ENCODE results near the gene CRYL1. TPM values are rescaled to one million over a fixed set of nuclear protein-coding genes. Genes with fewer than 3 reads are reported as not detected.

The CRYL1 gene
- polyA plus RNA-seq (2013, experiment 1 of 2) = 4.4 TPM
- 4.2 TPM for polyA plus RNA-seq (2013, experiment 2 of 2)

GRCh38 chr13:20525601-20526544, at the start of gene CRYL1:
TSS of gene CRYL1 (minus strand) at chr13:20525857. CDS start at chr13:20525794, 63 bp downstream.
- Histone ChIP-seq H3K36me3 (replicated peaks in 1 of 2; ENCODE audit: control insufficient read depth in 2 of 2, insufficient read depth in 2 of 2, low read length in 2 of 2) (no peaks in the 10 kb centered on the region), H2BK5ac (ENCODE audit: low read length) (no peak within 1 kb of the TSS), H2BK120ac (ENCODE audit: low read depth, low read length) (no peak within 1 kb of the TSS), H4K91ac (ENCODE audit: low read depth, low read length, poor library complexity) (no peak within 1 kb of the TSS), H3K27me3 (ENCODE audit: control insufficient read depth in 3 of 3, insufficient read depth in 3 of 3, low read depth in 1 of 3, low read length in 3 of 3) (peaks cover 4 to 44% (median 25%) of the 10 kb centered on the region in 3 experiments), H2BK15ac (ENCODE audit: low read length) (peak within 1 kb of the TSS; percentile 15), H3K4me2 (ENCODE audit: insufficient read depth, low read length, poor library complexity, severe bottlenecking) (peak within 1 kb of the TSS; percentile 100), H4K8ac (ENCODE audit: low read depth, low read length) (no peak within 1 kb of the TSS), H2AFZ (ENCODE audit: low read length) (peak within 1 kb of the TSS; percentile 93), H3K4me3 (ENCODE audit: low read length in 2 of 2) (peak within 1 kb of the TSS; percentile 62 to 85), H3K18ac (ENCODE audit: low read length) (peak within 1 kb of the TSS; percentile 94), H2AK5ac (ENCODE audit: low read depth, low read length) (no peak within 1 kb of the TSS), H3K14ac (ENCODE audit: low read length) (no peak within 1 kb of the TSS), H2BK12ac (ENCODE audit: low read length) (no peak within 1 kb of the TSS), H3K27ac (replicated peaks; ENCODE audit: low read length) (no peak within 1 kb of the TSS), H3K9me3 (replicated peaks in 1 of 2; ENCODE audit: control insufficient read depth in 2 of 2, insufficient read depth in 1 of 2, low read depth in 1 of 2, low read length in 2 of 2) (no peaks in the 10 kb centered on the region), H3K23ac (ENCODE audit: low read depth, low read length, poor library complexity) (peak within 1 kb of the TSS; percentile 5), H3K4ac (ENCODE audit: low read length) (no peak within 1 kb of the TSS), H3K9ac (ENCODE audit: low read depth, low read length, poor library complexity) (peak within 1 kb of the TSS; percentile 87), H3K4me1 (ENCODE audit: control insufficient read depth in 2 of 2, insufficient read depth in 1 of 2, low read depth in 1 of 2, low read length in 2 of 2) (peaks cover 2 to 3% of the 10 kb centered on the region in 2 donors), H3K79me1 (ENCODE audit: low read depth, low read length) (no peaks in the 10 kb centered on the region)
- peak; percentile 46 for DNase-seq (ENCODE audit: low spot score)
- WGBS, 2 donors (ENCODE audit: extremely low coverage in 2 of 2, insufficient read length in 2 of 2, insufficient replicate concordance in 1 of 2) = no CpG with 5 or more reads among the region's 89 CpGs

DNA sequence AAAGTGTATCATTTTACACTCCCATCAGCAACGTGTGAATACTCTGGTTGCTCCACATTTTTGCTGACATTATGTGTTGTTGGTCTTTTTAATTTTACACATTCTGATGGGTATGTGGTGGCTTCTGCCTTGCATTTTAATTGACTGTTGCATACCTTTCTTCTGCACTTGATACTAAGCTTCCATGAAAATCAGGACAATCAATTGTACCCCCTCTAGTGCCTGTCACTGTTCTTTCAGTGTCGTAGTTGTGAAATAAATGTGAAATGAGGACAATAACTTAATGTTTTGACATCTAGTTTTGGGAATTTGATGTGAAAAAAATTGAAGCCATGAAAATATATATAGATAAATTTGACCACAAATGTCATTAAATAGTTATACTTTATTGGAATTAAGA, 48.0 kb upstream of the CRYL1 start:
- Histone ChIP-seq H2AK5ac (ENCODE audit: low read depth, low read length) (no peak overlapping the region), H2BK120ac (ENCODE audit: low read depth, low read length) (no peak overlapping the region), H3K4me2 (ENCODE audit: insufficient read depth, low read length, poor library complexity, severe bottlenecking) (no peak overlapping the region), H3K14ac (ENCODE audit: low read length) (no peak overlapping the region), H3K79me1 (ENCODE audit: low read depth, low read length) (no peaks in the 10 kb centered on the region), H3K4me3 (ENCODE audit: low read length in 2 of 2) (no peak overlapping the region), H4K8ac (ENCODE audit: low read depth, low read length) (no peak overlapping the region), H3K9ac (ENCODE audit: low read depth, low read length, poor library complexity) (no peak overlapping the region), H3K9me3 (replicated peaks in 1 of 2; ENCODE audit: control insufficient read depth in 2 of 2, insufficient read depth in 1 of 2, low read depth in 1 of 2, low read length in 2 of 2) (peaks cover 0 to 26% of the 10 kb centered on the region in 2 donors), H3K36me3 (replicated peaks in 1 of 2; ENCODE audit: control insufficient read depth in 2 of 2, insufficient read depth in 2 of 2, low read length in 2 of 2) (peaks cover 0 to 26% of the 10 kb centered on the region in 2 donors), H3K18ac (ENCODE audit: low read length) (no peak overlapping the region), H3K4me1 (ENCODE audit: control insufficient read depth in 2 of 2, insufficient read depth in 1 of 2, low read depth in 1 of 2, low read length in 2 of 2) (no peaks in the 10 kb centered on the region), H2BK15ac (ENCODE audit: low read length) (no peak overlapping the region), H3K27me3 (ENCODE audit: control insufficient read depth in 3 of 3, insufficient read depth in 3 of 3, low read depth in 1 of 3, low read length in 3 of 3) (no peaks in the 10 kb centered on the region), H2BK12ac (ENCODE audit: low read length) (no peak overlapping the region), H4K91ac (ENCODE audit: low read depth, low read length, poor library complexity) (no peak overlapping the region), H2AFZ (ENCODE audit: low read length) (no peak overlapping the region), H3K4ac (ENCODE audit: low read length) (no peak overlapping the region), H3K27ac (replicated peaks; ENCODE audit: low read length) (no peak overlapping the region), H3K23ac (ENCODE audit: low read depth, low read length, poor library complexity) (no peak overlapping the region), H2BK5ac (ENCODE audit: low read length) (no peak overlapping the region)
- no peak for DNase-seq (ENCODE audit: low spot score)
- no CpG with 5 or more reads among the region's 2 CpGs for WGBS, 2 donors (ENCODE audit: extremely low coverage in 2 of 2, insufficient read length in 2 of 2, insufficient replicate concordance in 1 of 2)

GRCh38 chr13:20573186-20573585, 47.5 kb upstream of the CRYL1 start:
- no peak overlapping the region for H2AFZ ChIP-seq (ENCODE audit: low read length)
- H2BK12ac ChIP-seq (ENCODE audit: low read length) = no peak overlapping the region
- H4K8ac ChIP-seq (ENCODE audit: low read depth, low read length) = no peak overlapping the region
- H3K4me3 ChIP-seq (ENCODE audit: low read length in 2 of 2) = no peak overlapping the region
- peaks cover 0 to 23% of the 10 kb centered on the region in 2 donors for H3K36me3 ChIP-seq (replicated peaks in 1 of 2; ENCODE audit: control insufficient read depth in 2 of 2, insufficient read depth in 2 of 2, low read length in 2 of 2)
- no peak overlapping the region for H2AK5ac ChIP-seq (ENCODE audit: low read depth, low read length)
- H3K4me1 ChIP-seq (ENCODE audit: control insufficient read depth in 2 of 2, insufficient read depth in 1 of 2, low read depth in 1 of 2, low read length in 2 of 2) = no peaks in the 10 kb centered on the region
- DNase-seq (ENCODE audit: low spot score) = no peak
- H3K23ac ChIP-seq (ENCODE audit: low read depth, low read length, poor library complexity) = no peak overlapping the region
- WGBS, 2 donors (ENCODE audit: extremely low coverage in 2 of 2, insufficient read length in 2 of 2, insufficient replicate concordance in 1 of 2) = no CpG with 5 or more reads among the region's 4 CpGs
- H2BK120ac ChIP-seq (ENCODE audit: low read depth, low read length) = no peak overlapping the region
- no peak overlapping the region for H2BK5ac ChIP-seq (ENCODE audit: low read length)
- no peak overlapping the region for H3K9ac ChIP-seq (ENCODE audit: low read depth, low read length, poor library complexity)
- no peak overlapping the region for H4K91ac ChIP-seq (ENCODE audit: low read depth, low read length, poor library complexity)
- no peak overlapping the region for H2BK15ac ChIP-seq (ENCODE audit: low read length)
- no peaks in the 10 kb centered on the region for H3K27me3 ChIP-seq (ENCODE audit: control insufficient read depth in 3 of 3, insufficient read depth in 3 of 3, low read depth in 1 of 3, low read length in 3 of 3)
- no peak overlapping the region for H3K4ac ChIP-seq (ENCODE audit: low read length)
- H3K4me2 ChIP-seq (ENCODE audit: insufficient read depth, low read length, poor library complexity, severe bottlenecking) = no peak overlapping the region
- H3K27ac ChIP-seq (replicated peaks; ENCODE audit: low read length) = no peak overlapping the region
- H3K14ac ChIP-seq (ENCODE audit: low read length) = no peak overlapping the region
- H3K18ac ChIP-seq (ENCODE audit: low read length) = no peak overlapping the region
- peaks cover 0 to 26% of the 10 kb centered on the region in 2 donors for H3K9me3 ChIP-seq (replicated peaks in 1 of 2; ENCODE audit: control insufficient read depth in 2 of 2, insufficient read depth in 1 of 2, low read depth in 1 of 2, low read length in 2 of 2)
- no peaks in the 10 kb centered on the region for H3K79me1 ChIP-seq (ENCODE audit: low read depth, low read length)

GRCh38 chr13:20571676-20572075, 46.0 kb upstream of the CRYL1 start:
- Histone ChIP-seq H3K27ac (replicated peaks; ENCODE audit: low read length) (no peak overlapping the region), H2BK12ac (ENCODE audit: low read length) (no peak overlapping the region), H3K4ac (ENCODE audit: low read length) (no peak overlapping the region), H3K14ac (ENCODE audit: low read length) (no peak overlapping the region), H3K79me1 (ENCODE audit: low read depth, low read length) (no peaks in the 10 kb centered on the region), H4K91ac (ENCODE audit: low read depth, low read length, poor library complexity) (no peak overlapping the region), H2BK5ac (ENCODE audit: low read length) (no peak overlapping the region), H3K27me3 (ENCODE audit: control insufficient read depth in 3 of 3, insufficient read depth in 3 of 3, low read depth in 1 of 3, low read length in 3 of 3) (no peaks in the 10 kb centered on the region), H3K23ac (ENCODE audit: low read depth, low read length, poor library complexity) (no peak overlapping the region), H2BK120ac (ENCODE audit: low read depth, low read length) (no peak overlapping the region), H3K18ac (ENCODE audit: low read length) (no peak overlapping the region), H3K4me2 (ENCODE audit: insufficient read depth, low read length, poor library complexity, severe bottlenecking) (no peak overlapping the region), H3K4me1 (ENCODE audit: control insufficient read depth in 2 of 2, insufficient read depth in 1 of 2, low read depth in 1 of 2, low read length in 2 of 2) (no peaks in the 10 kb centered on the region), H3K9ac (ENCODE audit: low read depth, low read length, poor library complexity) (no peak overlapping the region), H2AFZ (ENCODE audit: low read length) (no peak overlapping the region), H3K9me3 (replicated peaks in 1 of 2; ENCODE audit: control insufficient read depth in 2 of 2, insufficient read depth in 1 of 2, low read depth in 1 of 2, low read length in 2 of 2) (peaks cover 0 to 15% of the 10 kb centered on the region in 2 donors), H4K8ac (ENCODE audit: low read depth, low read length) (no peak overlapping the region), H3K36me3 (replicated peaks in 1 of 2; ENCODE audit: control insufficient read depth in 2 of 2, insufficient read depth in 2 of 2, low read length in 2 of 2) (peaks cover 0 to 23% of the 10 kb centered on the region in 2 donors), H2BK15ac (ENCODE audit: low read length) (no peak overlapping the region), H2AK5ac (ENCODE audit: low read depth, low read length) (no peak overlapping the region), H3K4me3 (ENCODE audit: low read length in 2 of 2) (no peak overlapping the region)
- DNase-seq (ENCODE audit: low spot score) = no peak

All from neuronal stem cell (in vitro differentiated cells).